Measurements from ENCODE around the gene ADAM17. TPM values are rescaled to one million over a fixed set of nuclear protein-coding genes. Genes with fewer than 3 reads are reported as not detected.

Gene ADAM17
- total RNA-seq, 1 donor from 2014 or later = 61.3 TPM

DNA sequence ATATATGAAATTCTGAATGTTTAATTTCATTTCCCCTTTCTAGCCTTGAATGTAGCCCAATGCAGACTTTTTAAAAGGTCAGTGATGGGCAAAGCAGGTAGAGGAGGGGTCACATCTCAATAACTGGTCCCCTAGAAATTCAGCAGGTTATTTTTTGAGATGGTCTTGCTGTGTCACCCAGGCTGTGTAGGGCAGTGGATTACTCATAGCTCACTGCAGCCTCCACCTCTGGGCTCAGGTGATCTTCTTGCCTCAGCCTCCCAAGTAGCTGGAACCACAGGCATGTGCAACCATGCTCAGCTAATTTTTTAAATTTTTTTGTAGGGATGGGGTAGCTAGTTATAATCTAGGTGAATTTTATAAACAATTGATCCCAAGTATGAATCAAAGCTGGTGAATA is 72.5 kb downstream of the ADAM17 start:
- H3K4me3 ChIP-seq (ENCODE audit: low read depth, low read length) = no peak overlapping the region
- TF ChIP-seq, protein P1, sequence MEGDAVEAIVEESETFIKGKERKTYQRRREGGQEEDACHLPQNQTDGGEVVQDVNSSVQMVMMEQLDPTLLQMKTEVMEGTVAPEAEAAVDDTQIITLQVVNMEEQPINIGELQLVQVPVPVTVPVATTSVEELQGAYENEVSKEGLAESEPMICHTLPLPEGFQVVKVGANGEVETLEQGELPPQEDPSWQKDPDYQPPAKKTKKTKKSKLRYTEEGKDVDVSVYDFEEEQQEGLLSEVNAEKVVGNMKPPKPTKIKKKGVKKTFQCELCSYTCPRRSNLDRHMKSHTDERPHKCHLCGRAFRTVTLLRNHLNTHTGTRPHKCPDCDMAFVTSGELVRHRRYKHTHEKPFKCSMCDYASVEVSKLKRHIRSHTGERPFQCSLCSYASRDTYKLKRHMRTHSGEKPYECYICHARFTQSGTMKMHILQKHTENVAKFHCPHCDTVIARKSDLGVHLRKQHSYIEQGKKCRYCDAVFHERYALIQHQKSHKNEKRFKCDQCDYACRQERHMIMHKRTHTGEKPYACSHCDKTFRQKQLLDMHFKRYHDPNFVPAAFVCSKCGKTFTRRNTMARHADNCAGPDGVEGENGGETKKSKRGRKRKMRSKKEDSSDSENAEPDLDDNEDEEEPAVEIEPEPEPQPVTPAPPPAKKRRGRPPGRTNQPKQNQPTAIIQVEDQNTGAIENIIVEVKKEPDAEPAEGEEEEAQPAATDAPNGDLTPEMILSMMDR (IDR thresholded peaks at IDR 0.05; ENCODE audit: insufficient read depth, low read length, poor library complexity, severe bottlenecking) = no peak
- H3K27me3 ChIP-seq (ENCODE audit: control insufficient read depth, insufficient read depth, low read length) = no peaks in the 10 kb centered on the region
- no peak for DNase-seq (ENCODE audit: low read depth)
- H3K36me3 ChIP-seq (ENCODE audit: control insufficient read depth, insufficient read depth, low read length) = no peaks in the 10 kb centered on the region

DNA sequence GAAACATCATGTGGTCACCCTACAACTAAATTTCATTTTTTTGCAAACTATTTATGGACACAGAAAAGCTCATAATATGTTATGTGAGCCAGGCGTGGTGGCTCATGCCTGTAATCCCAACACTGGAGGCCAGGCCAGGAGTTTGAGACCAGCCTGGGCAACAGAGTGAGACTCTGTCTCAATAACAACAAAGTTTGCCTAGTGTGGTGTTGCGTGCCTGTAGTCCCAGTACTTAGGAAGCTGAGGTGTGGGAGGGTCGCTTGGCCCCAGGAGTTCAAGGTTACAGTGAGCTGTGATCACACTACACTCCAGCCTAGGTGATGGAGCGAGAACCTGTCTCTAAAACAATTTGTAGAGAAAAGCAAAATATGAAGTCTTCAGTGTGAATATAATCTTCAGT is 75.5 kb downstream of the ADAM17 start:
- no peaks in the 10 kb centered on the region for H3K36me3 ChIP-seq (ENCODE audit: control insufficient read depth, insufficient read depth, low read length)
- DNase-seq (ENCODE audit: low read depth) = no peak

DNA sequence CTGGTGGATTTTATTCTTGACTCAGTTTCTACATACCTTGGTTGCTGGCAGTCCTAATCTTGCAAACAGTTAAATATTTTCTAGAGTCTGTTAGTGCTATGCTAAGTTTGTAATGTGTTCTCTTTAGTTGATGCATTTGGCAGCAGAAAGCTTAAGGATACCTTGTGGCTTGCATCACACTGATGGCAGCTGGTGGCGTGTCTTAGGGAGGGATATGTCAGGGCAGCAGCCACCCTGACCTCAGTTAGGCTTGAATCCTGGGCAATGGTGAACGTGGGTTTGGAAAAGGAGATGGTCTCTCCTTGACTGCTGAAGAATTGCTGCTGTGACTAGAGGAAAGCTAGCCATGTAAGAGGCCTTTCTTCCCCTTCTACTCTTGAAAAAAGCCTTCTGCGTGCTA is 77.1 kb downstream of the ADAM17 start:
- TF ChIP-seq, protein P1 (IDR thresholded peaks at IDR 0.05; ENCODE audit: insufficient read depth, low read length, poor library complexity, severe bottlenecking) = no peak
- Histone ChIP-seq H3K36me3 (ENCODE audit: control insufficient read depth, insufficient read depth, low read length) (no peaks in the 10 kb centered on the region), H3K27me3 (ENCODE audit: control insufficient read depth, insufficient read depth, low read length) (no peaks in the 10 kb centered on the region), H3K4me3 (ENCODE audit: low read depth, low read length) (no peak overlapping the region)
- DNase-seq (ENCODE audit: low read depth) = no peak

More for the DNA sequence above, 75.5 kb downstream of the ADAM17 start:
- Histone ChIP-seq H3K4me3 (ENCODE audit: low read depth, low read length) (no peak overlapping the region), H3K27me3 (ENCODE audit: control insufficient read depth, insufficient read depth, low read length) (no peaks in the 10 kb centered on the region)
- TF ChIP-seq, protein P1 (IDR thresholded peaks at IDR 0.05; ENCODE audit: insufficient read depth, low read length, poor library complexity, severe bottlenecking) = no peak

DNA sequence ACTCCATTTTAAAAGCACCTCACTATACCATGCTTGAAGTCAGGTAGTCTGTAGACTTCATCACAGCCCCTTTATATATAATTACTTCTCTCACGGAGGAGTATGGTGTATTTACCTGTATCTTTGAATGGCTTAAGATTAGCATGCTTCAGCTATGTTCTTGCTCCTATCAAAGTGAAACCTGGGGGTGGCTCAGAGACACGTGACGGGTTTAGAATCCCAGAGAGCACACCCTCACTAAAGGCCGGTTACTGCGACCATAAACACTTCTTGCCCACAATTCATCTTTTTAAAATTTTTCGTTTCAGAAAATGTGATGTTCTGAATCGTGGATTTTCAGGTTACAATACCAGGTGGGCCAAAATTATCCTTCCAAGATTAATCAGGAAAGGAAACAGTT is 77.7 kb downstream of the ADAM17 start:
- Histone ChIP-seq H3K4me3 (ENCODE audit: low read depth, low read length) (no peak overlapping the region), H3K36me3 (ENCODE audit: control insufficient read depth, insufficient read depth, low read length) (no peaks in the 10 kb centered on the region), H3K27me3 (ENCODE audit: control insufficient read depth, insufficient read depth, low read length) (no peaks in the 10 kb centered on the region)
- TF ChIP-seq, protein P1 (IDR thresholded peaks at IDR 0.05; ENCODE audit: insufficient read depth, low read length, poor library complexity, severe bottlenecking) = no peak
- no peak for DNase-seq (ENCODE audit: low read depth)

DNA sequence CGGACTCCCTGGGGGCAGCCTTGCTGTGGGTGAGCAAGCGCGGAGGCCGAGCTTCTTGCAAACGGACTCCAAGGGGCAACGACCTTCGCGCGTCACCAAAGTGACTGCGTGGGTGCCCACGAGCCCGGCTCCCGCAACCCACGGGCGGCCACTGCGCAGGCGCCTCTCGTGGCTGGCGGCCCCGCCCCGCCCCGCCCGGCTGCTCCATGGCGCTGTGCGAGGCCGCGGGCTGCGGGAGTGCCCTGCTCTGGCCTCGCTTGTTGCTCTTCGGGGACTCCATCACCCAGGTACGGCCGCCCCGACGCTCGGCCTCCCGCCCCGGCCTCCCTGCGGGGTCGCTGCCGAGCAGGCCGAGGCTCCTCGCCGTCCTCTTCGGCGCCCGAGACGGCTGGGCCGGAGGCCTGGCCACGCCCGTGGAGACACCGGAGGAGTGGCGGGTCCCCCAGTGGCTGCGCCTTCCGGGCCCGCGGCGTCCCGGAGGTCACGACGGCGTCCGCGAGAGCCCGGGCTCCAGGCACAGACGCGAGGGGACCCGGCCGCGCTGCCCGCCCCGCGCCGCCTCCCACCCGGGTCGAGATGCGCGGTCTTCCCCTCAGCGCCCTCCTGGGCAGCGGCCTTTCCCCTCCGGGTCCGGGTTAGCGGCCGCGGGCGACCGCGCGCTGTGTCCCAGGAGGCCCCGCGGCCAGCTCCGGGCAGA is 81.1 kb downstream of the ADAM17 start, which contains the start of gene IAH1:
TSS of gene IAH1 (plus strand) at position 191 of the 697 bp plus-strand sequence. CDS start at position 207, 16 bp downstream.
- DNase-seq (ENCODE audit: low read depth) = no peak
- H3K36me3 ChIP-seq (ENCODE audit: control insufficient read depth, insufficient read depth, low read length) = no peaks in the 10 kb centered on the region
- TF ChIP-seq, protein P1 (IDR thresholded peaks at IDR 0.05; ENCODE audit: insufficient read depth, low read length, poor library complexity, severe bottlenecking) = no peak

DNA sequence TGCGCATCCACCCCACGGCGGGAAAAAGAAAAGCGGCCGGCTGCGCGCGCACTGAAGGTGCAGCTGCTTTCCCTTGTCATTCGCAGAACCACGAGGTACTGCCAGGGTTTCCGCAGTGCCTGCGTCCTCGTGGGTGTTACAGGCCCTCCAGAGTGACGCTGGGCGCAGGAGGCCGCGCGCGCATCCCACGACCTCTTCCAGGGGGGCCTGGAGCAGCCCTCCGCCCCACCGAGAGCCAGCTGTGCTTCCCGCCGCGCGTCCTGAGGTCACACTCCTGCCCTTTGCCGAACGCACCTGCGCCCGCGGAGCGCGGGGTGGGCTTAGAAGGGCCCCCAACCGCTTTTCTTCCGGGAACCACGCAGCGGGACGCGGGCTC is 81.7 kb downstream of the ADAM17 start:
- DNase-seq (ENCODE audit: low read depth) = no peak
- H3K27me3 ChIP-seq (ENCODE audit: control insufficient read depth, insufficient read depth, low read length) = no peaks in the 10 kb centered on the region
- TF ChIP-seq, protein P1 (IDR thresholded peaks at IDR 0.05; ENCODE audit: insufficient read depth, low read length, poor library complexity, severe bottlenecking) = no peak
- no peaks in the 10 kb centered on the region for H3K36me3 ChIP-seq (ENCODE audit: control insufficient read depth, insufficient read depth, low read length)
- H3K4me3 ChIP-seq (ENCODE audit: low read depth, low read length) = peak overlapping the region; percentile 66

More for the DNA sequence above, 81.1 kb downstream of the ADAM17 start, which contains the start of gene IAH1:
- peak within 1 kb of the TSS; percentile 66 for H3K4me3 ChIP-seq (ENCODE audit: low read depth, low read length)
- H3K27me3 ChIP-seq (ENCODE audit: control insufficient read depth, insufficient read depth, low read length) = no peaks in the 10 kb centered on the region
